Epithelial cell of proximal tubule (primary cell): ENCODE results near the gene GSTT4. TPM values are rescaled to one million over a fixed set of nuclear protein-coding genes. Genes with fewer than 3 reads are reported as not detected.

Source experiments
- DNase-seq: peaks from one replicate; pipeline ENCODE4 v3.0.0-alpha.2; 2011; ENCODE audit warnings: low read depth
- H3K4me3 ChIP-seq: 2 replicates; pipeline ENCODE4 v1.5.1; 2011; ENCODE audit warnings: low read depth, mild to moderate bottlenecking, low read length
- CTCF ChIP-seq: conservative IDR thresholded peaks from 2 replicates; pipeline ENCODE4 v1.5.1; 2012; ENCODE audit warnings: low read depth, mild to moderate bottlenecking, low read length
- total RNA-seq: library from RNA; depleted of rRNA; stranded (reverse); fragments of >200 nt; gene quantifications from 2 replicates; pipeline ENCODE4 v1.2.3, GENCODE V29; 2015

GSTT4 gene
- total RNA-seq, 1 donor from 2014 or later = not detected

DNA sequence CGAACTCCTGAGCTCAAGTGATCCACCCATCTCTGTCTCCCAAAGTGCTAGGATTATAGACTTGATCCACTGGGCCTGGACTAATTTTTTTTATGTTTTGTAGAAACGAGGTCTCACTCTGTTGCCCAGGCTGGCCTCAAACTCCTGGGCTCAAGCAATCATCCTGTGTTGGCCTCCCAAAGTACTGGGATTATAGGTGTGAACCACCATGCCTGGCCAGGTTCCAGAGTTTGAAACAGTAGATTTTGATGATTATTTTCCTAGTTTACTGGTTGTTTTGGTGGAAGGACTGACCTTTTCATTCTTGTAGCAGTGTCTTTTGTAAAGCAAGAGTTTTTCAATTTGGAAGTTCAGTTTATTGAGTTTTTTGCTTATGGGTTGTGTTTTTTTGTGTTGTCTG, 20.8 kb upstream of the GSTT4 start:
- DNase-seq = no peak
- TF ChIP-seq CTCF = no peak
- no peak overlapping the region for H3K4me3 ChIP-seq

GRCh38 chr22:24025475-24025874, 20.2 kb upstream of the GSTT4 start:
- no peak overlapping the region for H3K4me3 ChIP-seq
- no peak for TF ChIP-seq CTCF
- DNase-seq = no peak

DNA sequence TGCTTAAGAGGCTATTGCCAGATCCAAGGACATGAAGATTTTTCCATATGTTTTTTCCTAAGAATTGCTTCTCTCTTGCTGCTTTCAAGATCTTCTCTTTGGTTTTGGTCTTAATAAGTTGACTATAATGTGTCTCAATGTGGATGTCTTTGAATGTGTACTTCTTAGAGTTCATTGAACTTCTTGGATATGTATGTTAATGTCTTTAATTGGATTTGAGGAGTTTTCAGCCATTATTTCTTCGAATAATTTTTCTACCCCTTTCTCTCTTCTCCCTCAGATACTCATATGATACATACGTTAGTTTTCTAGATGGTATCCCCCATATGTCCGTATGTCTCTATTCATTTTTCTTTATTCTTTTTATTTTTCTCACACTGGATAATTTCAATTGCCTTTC, 19.1 kb upstream of the GSTT4 start:
- TF ChIP-seq CTCF = no peak
- no peak overlapping the region for H3K4me3 ChIP-seq
- no peak for DNase-seq

DNA sequence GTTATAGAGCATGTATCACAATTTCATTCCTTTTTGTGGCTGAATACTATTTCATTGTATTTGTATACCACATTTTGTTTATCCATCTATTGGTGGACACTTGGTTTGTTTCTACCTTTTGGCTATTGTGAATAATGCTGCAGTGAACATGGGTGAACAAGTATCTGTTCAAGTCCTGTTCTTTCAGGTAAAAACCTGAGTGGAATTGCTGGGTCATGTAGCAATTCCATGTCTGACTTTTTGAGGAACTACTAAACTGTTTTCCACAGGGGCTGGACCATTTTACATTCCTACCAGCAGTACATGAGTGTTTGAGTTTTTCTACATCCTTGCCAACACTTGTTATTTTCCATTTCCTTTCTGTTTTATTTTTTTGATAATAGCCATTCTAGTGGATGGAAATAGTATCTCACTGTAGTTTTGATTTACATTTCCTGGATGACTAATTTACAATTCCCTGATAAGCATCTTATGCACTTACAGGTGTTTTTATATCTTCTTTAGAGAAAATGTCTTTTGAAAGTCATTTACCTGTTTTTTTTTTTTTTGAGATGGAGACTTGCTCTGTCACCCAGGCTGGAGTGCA, 18.0 kb upstream of the GSTT4 start:
- DNase-seq = no peak
- H3K4me3 ChIP-seq = no peak overlapping the region
- no peak for TF ChIP-seq CTCF

GRCh38 chr22:24021304-24021703, 16.1 kb upstream of the GSTT4 start:
- H3K4me3 ChIP-seq = no peak overlapping the region
- no peak for DNase-seq
- TF ChIP-seq CTCF = no peak

DNA sequence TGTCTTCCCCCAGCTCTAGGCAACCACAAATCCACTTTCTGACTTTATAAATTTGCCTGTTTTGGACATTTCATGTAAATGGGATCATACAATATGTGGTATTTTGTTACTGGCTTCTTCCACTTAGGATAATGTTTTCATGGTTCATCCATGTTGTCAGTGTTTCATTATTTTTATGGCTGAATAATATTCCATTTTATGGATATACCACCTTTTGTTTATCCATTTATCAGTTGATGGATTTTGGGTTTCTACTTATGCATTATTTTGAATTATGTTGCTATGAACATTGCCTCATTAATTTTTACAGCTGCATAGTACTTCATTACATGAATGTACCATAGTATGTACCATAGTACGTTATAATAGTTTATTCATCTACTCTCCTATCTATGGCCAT, 10.9 kb upstream of the GSTT4 start:
- no peak for DNase-seq
- no peak for TF ChIP-seq CTCF
- no peak overlapping the region for H3K4me3 ChIP-seq

GRCh38 chr22:24011735-24012068, 6.4 kb upstream of the GSTT4 start:
- no peak for DNase-seq
- peak overlapping the region; percentile 78 for H3K4me3 ChIP-seq
- no peak for TF ChIP-seq CTCF
